ENCODE results near the gene RHBDL2. TPM values are rescaled to one million over a fixed set of nuclear protein-coding genes. Genes with fewer than 3 reads are reported as not detected.
A peak's percentile ranks its signal among the peaks of the same experiment; 100 is the strongest.
"Not testable (repeated sequence)": the region's sequence is repeated elsewhere in the genome, so short reads cannot be mapped to it uniquely, and the experiment has no call there.

The RHBDL2 gene
- total RNA-seq, 2 experiments from 2014 or later, result not detected

DNA sequence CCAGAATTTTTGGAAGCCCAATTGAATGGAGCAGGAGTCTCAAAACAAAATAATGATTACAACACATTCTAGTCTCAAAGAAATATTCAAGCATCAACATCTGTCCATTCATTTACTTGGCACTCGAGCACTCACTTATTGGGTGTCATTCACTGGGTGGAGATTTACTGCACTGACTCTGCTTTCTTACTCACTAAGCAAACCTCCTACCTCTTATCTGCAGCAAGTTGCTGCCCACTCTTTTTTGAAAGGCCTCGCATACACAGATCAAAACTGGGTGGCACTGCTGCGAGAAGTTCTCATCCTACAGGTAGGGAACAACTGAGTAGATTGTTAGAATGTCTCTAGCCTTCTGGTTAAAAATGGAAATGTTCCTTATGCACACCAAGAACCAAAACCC, 18.0 kb downstream of the RHBDL2 start:
- no peaks in the 10 kb centered on the region for H3K9me3 Mint-ChIP-seq
- H3K4me3 Mint-ChIP-seq, result no peak overlapping the region
- peaks cover 7% of the 10 kb centered on the region for H3K27me3 Mint-ChIP-seq
- ATAC-seq (ENCODE audit: low read depth), result no peak
- POLR2A ChIA-PET, result no interaction called here
- no peak overlapping the region for H3K27ac Mint-ChIP-seq
- DNase-seq, result no peak
- H3K4me1 Mint-ChIP-seq, result peaks cover 4% of the 10 kb centered on the region
- H3K36me3 Mint-ChIP-seq, result no peaks in the 10 kb centered on the region

DNA sequence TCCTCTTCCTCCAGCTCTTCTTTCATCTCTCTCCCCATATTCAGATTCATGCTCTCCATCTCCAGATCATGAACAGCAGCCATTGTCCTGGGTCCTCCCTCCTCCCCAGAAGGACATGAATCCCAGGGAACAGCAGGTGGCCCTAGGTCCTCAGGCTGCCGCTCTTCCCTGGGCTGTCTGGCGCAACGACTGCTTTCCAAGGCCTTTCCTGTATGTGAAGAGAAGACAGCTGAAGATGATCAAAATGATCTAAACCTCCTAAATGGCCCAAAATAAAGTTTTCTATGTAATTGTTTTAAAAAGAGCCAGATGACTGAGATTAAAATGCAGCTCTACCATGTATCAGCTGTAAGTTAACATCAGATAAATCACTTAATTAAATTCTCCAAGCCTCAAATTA, 22.5 kb downstream of the RHBDL2 start:
- Mint-ChIP-seq H3K4me3 (no peak overlapping the region), H3K36me3 (no peaks in the 10 kb centered on the region), H3K27me3 (peaks cover 7% of the 10 kb centered on the region), H3K9me3 (no peaks in the 10 kb centered on the region), H3K4me1 (peaks cover 14% of the 10 kb centered on the region), H3K27ac (no peak overlapping the region)
- DNase-seq (no peak), ATAC-seq (ENCODE audit: low read depth) (no peak)
- POLR2A ChIA-PET, result no interaction called here

DNA sequence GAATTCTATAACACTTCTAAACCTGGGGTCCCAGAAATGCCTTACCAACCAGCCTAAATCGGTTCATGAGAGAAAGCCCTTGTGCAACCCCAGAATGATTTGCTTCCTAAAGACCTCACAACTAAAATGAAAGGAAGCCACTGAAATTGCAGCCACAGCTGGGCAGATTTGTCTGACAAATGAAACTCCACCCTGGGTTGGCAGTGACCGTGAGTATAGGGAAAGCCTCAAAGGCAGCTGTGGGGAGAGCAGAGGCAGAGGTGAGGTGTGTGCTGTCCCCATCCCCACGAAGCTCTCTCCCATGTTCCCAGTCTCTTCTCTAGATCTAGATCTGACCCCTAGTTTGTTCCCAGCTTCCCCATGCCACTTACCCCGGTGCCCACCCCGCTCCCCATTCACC, 23.1 kb downstream of the RHBDL2 start:
- no peak for ATAC-seq (ENCODE audit: low read depth)
- no peaks in the 10 kb centered on the region for H3K9me3 Mint-ChIP-seq
- no peak for DNase-seq
- peaks cover 4% of the 10 kb centered on the region for H3K27me3 Mint-ChIP-seq
- H3K36me3 Mint-ChIP-seq, result no peaks in the 10 kb centered on the region
- POLR2A ChIA-PET, result no interaction called here
- H3K4me1 Mint-ChIP-seq, result peaks cover 14% of the 10 kb centered on the region
- no peak overlapping the region for H3K27ac Mint-ChIP-seq
- no peak overlapping the region for H3K4me3 Mint-ChIP-seq

DNA sequence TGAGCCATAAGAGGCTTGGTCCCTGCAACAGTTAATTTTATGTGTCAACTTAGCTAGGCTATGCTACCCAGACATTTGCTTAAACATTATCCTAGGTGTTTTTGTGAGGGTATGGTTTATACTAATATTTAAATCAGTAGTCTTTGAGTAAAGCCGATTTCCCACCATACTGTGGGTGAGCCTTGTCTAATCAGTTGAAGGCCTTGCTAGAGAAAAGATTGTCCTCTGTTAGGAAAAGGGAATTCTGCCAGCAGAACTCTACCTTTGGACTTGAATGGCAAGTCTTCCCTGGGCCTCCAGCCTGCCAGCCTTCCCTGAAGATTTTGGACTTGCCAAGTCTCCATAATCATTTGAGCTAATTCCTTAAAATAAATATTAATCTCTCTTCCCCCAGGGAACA, 23.9 kb downstream of the RHBDL2 start:
- Mint-ChIP-seq H3K27me3 (peaks cover 2% of the 10 kb centered on the region), H3K36me3 (no peaks in the 10 kb centered on the region), H3K4me3 (no peak overlapping the region), H3K27ac (no peak overlapping the region), H3K9me3 (no peaks in the 10 kb centered on the region), H3K4me1 (peaks cover 14% of the 10 kb centered on the region)
- ATAC-seq (ENCODE audit: low read depth) (no peak), DNase-seq (no peak)
- POLR2A ChIA-PET, result no interaction called here

DNA sequence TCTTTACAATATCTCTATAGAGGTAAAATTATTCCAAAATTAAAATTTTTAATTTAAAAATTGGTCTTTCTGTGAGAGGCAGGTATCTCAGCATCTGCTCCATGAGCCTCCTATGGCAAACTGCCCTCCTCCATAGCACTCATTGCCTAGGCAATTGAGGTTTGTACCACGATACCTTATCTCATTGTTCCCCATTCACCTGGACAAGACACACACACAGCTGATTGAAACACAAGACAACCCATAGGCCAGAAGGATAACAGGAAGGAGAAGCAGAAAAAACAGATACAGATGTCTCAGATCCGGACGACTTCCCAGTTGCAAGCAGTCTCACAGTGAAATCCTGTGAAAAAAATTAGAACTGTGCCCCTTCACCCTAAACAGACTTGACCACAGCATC, 24.3 kb downstream of the RHBDL2 start:
- peaks cover 14% of the 10 kb centered on the region for H3K4me1 Mint-ChIP-seq
- POLR2A ChIA-PET, result interaction anchor here (0.7 kb wide), 1 partner anchor 24 kb away, joined by 4 read pairs; the partner anchor contains the start of gene RHBDL2

DNA sequence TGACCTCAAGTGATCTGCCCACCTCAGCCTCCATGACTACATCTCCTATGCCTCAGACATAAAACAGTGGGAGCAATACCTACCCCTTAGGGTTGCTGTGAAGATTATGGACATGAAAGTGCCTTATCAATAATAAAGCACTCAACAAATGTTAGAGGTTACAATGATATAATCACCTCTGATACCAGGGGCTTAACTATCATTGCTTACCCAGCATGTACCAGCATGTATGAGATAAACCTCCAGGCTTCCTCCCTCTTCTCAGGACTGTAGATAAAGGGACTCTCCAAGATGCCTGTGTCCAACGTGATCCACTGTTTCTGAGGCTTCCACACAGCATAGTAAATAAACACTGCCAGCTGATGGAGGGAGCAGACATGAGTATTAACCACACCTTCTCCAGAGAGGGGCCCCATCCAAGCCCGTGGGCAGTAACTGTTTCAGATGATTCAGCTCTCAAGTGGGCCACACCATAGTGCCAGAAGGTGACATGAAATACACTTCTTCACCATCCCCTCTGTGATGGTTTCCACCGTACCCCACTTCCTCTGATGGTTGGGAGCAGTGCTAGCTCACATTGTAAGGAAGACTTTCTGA, 26.2 kb downstream of the RHBDL2 start:
- no peak overlapping the region for H3K4me3 Mint-ChIP-seq
- DNase-seq (no peak), ATAC-seq (ENCODE audit: low read depth) (peak; percentile 52)
- H3K36me3 Mint-ChIP-seq, result no peaks in the 10 kb centered on the region
- H3K27me3 Mint-ChIP-seq, result peaks cover 2% of the 10 kb centered on the region
- peaks cover 14% of the 10 kb centered on the region for H3K4me1 Mint-ChIP-seq
- no peaks in the 10 kb centered on the region for H3K9me3 Mint-ChIP-seq
- POLR2A ChIA-PET, result no interaction called here
- no peak overlapping the region for H3K27ac Mint-ChIP-seq

More for the DNA sequence above, 24.3 kb downstream of the RHBDL2 start:
- H3K9me3 Mint-ChIP-seq, result no peaks in the 10 kb centered on the region
- H3K4me3 Mint-ChIP-seq, result no peak overlapping the region
- peaks cover 2% of the 10 kb centered on the region for H3K27me3 Mint-ChIP-seq
- H3K36me3 Mint-ChIP-seq, result no peaks in the 10 kb centered on the region
- H3K27ac Mint-ChIP-seq, result no peak overlapping the region
- no peak for ATAC-seq (ENCODE audit: low read depth)
- DNase-seq, result no peak

DNA sequence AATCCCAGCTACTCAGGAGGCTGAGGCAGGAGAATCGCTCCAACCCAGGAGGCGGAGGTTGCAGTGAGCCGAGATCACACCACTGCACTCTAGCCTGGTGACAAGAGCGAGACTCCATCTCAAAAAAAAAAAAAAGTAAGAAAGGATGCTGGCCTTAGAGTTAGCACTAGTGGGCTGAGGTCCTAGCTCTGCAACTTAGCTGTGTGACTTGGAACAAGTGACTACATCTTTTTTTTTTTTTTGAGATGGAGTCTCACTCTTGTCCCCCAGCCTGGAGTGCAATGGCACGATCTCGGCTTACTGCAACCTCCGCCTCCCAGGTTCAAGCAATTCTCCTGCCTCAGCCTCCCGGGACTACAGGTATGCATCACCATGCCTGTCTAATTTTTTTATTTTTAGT, 26.7 kb downstream of the RHBDL2 start:
- H3K36me3 Mint-ChIP-seq, POLR2A ChIA-PET: not testable (repeated sequence)

DNA sequence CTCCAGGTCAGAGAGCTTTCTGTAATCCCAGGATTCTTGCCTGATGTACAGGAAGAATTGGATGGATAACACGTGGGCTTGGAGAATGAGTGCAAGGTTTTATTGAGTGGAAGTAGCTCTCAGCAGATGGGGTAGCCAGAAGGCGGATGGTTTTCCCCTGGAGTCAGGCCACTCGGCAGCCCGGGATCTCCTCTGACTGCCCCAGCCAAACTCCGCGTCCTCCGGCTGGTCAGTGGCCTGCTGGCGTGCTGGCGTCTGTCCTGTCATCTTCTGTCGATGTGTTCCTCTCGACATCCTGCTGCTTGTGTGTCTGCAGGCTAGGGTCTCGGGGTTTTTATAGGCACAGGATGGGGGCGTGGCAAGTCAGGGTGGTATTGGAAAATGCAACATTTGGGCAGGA, 32.8 kb downstream of the RHBDL2 start:
- Mint-ChIP-seq H3K36me3 (no peaks in the 10 kb centered on the region), H3K9me3 (peaks cover 4% of the 10 kb centered on the region), H3K4me3 (no peak overlapping the region), H3K27ac (no peak overlapping the region), H3K4me1 (no peaks in the 10 kb centered on the region), H3K27me3 (peaks cover 2% of the 10 kb centered on the region)
- POLR2A ChIA-PET, result no interaction called here
- ATAC-seq (ENCODE audit: low read depth) (no peak), DNase-seq (no peak)

More for the DNA sequence above, 26.7 kb downstream of the RHBDL2 start:
- not testable (repeated sequence) for H3K27ac Mint-ChIP-seq; H3K9me3 Mint-ChIP-seq; H3K27me3 Mint-ChIP-seq; H3K4me3 Mint-ChIP-seq; DNase-seq; ATAC-seq (ENCODE audit: low read depth)
- peaks cover 14% of the 10 kb centered on the region for H3K4me1 Mint-ChIP-seq

DNA sequence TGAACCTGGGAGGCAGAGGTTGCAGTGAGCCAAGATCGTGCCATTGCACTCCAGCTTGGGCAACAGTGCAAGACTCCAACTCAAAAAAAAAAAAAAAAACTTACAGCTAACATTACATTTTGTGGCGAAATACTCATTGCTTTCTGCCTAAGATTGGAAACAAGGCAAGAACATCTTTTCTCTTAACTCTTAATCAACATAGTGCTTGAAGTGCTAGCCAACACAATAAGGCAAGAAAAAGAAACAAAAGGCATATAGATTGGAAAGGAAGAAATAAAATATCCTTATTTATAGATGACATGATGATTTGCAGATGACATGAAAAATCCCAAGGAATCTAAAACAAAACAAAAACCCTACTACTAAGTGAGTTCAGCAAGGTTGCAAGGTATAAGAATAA, 35.6 kb downstream of the RHBDL2 start:
- H3K4me3 Mint-ChIP-seq, result no peak overlapping the region
- no peak for ATAC-seq (ENCODE audit: low read depth)
- H3K9me3 Mint-ChIP-seq, result peaks cover 4% of the 10 kb centered on the region
- no peaks in the 10 kb centered on the region for H3K4me1 Mint-ChIP-seq
- no peak overlapping the region for H3K27ac Mint-ChIP-seq
- POLR2A ChIA-PET, result no interaction called here
- H3K36me3 Mint-ChIP-seq, result no peaks in the 10 kb centered on the region
- H3K27me3 Mint-ChIP-seq, result peaks cover 2% of the 10 kb centered on the region
- DNase-seq, result no peak

DNA sequence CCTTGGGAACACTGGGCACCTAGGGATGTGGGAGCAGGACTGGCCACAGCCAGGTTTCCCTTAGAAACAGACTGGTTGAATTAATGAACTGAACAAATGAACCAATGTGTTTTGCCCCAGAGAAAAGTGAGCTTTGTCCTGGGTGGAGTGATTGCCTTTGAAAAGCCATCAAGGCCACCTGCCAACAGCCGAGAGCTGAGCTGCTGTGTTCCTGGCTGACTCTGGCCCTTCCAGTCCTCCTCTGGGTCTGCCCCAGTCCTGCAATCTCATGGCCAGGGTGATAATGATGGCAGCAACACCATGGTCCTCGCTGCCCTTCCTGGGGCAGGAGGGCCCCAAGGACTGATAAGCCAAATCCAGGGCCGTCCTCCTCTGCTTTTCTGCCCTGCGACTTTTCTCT, 42.1 kb downstream of the RHBDL2 start:
- no peaks in the 10 kb centered on the region for H3K9me3 Mint-ChIP-seq
- DNase-seq (no peak), ATAC-seq (ENCODE audit: low read depth) (no peak)
- H3K4me1 Mint-ChIP-seq, result peaks cover 2% of the 10 kb centered on the region
- no peak overlapping the region for H3K4me3 Mint-ChIP-seq
- H3K27ac Mint-ChIP-seq, result no peak overlapping the region
- no peaks in the 10 kb centered on the region for H3K36me3 Mint-ChIP-seq
- no peaks in the 10 kb centered on the region for H3K27me3 Mint-ChIP-seq
- POLR2A ChIA-PET, result no interaction called here

DNA sequence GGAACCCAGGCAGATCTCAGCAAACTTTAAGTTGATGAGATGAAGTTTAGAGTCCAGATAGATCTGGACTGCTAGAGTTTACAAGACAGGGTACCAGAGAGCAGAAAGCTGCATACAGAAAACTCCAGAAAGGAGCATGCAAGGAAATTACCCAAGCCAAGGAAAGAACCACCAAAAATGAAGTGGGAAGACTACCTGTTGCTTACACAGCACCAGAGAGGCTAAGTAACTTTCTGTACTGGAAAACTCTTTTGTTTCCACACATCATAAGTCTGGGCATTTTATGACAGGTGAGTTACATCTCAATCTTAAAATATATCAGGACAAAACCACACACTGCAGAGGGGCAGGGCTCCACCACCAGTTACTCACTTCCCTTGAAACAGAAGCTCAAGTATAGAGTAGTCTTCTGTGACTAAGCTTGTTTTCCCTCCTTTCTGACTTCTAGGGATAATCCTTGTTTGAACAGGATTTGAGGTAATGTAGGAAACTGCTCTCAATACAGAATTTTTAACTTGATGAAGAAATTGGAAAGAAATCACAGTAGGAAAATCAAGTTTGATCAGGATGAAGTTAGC, 42.9 kb downstream of the RHBDL2 start:
- DNase-seq, result no peak
- no peak for ATAC-seq (ENCODE audit: low read depth)
- no peak overlapping the region for H3K4me3 Mint-ChIP-seq
- no peaks in the 10 kb centered on the region for H3K27me3 Mint-ChIP-seq
- no peak overlapping the region for H3K27ac Mint-ChIP-seq
- H3K9me3 Mint-ChIP-seq, result no peaks in the 10 kb centered on the region
- no peaks in the 10 kb centered on the region for H3K36me3 Mint-ChIP-seq
- H3K4me1 Mint-ChIP-seq, result peaks cover 2% of the 10 kb centered on the region
- POLR2A ChIA-PET, result no interaction called here

DNA sequence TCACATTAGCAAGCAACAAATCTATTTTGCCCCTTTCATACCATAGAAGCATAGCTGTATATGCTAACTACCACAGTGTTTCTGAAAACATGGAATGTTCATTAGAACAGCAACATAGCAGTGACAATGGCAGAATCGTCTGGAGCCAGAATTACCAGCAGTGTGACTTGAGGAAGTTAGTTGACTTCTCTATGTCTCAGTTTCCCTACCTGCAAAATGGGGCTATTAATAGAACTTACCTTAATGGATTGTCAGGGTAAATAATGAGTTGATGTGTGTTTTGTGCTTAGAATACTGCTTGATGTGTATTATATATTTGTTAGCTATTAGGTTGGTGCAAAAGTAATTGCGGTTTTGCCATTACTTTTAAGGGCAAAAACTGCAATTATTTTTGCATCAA, 45.5 kb downstream of the RHBDL2 start:
- Mint-ChIP-seq H3K9me3 (no peaks in the 10 kb centered on the region), H3K36me3 (no peaks in the 10 kb centered on the region), H3K4me1 (peaks cover 2% of the 10 kb centered on the region), H3K27me3 (no peaks in the 10 kb centered on the region), H3K4me3 (no peak overlapping the region), H3K27ac (no peak overlapping the region)
- POLR2A ChIA-PET, result no interaction called here
- DNase-seq (no peak), ATAC-seq (ENCODE audit: low read depth) (no peak)

DNA sequence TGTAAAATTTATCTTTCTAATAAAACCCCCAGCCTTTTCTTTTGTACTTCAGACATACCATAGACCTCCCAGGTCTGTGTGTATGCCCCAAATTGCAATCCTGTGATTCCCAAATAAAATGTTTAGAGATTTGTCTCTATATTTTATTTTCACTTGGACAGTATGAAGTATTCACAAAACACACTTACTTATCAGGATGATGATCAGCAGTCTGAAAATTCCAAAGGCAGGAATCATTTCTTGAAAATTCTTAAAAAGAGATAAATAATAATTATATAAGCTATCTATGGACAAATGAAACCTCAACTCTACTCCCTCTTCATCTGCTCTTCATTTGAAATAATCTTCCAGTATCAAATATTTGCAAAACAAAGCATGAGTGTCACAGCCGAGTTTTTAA, 48.7 kb downstream of the RHBDL2 start:
- Mint-ChIP-seq H3K9me3 (no peaks in the 10 kb centered on the region), H3K36me3 (no peaks in the 10 kb centered on the region), H3K4me3 (no peak overlapping the region), H3K4me1 (no peaks in the 10 kb centered on the region), H3K27ac (no peak overlapping the region), H3K27me3 (no peaks in the 10 kb centered on the region)
- ATAC-seq (ENCODE audit: low read depth) (no peak), DNase-seq (no peak)
- POLR2A ChIA-PET, result no interaction called here

DNA sequence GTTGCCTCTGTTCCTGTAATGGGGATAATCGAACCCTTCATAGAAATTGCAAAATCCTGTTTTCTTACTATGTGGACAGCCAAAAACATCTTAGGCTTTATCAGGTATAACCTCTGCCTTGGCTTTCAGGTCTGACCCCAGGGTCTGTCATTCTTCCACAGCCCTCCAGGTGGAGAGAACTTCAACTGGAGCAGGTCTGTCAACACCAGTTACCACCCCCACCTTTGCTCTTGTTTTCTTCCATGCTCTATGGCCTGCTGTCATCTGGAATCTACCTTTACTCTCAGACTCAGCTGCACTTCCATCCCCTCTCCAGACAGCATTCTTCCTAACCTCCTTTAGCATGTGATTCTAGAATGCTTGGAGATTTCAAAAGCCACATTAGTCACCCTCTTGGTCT, 49.9 kb downstream of the RHBDL2 start:
- Mint-ChIP-seq H3K27me3 (peaks cover 4% of the 10 kb centered on the region), H3K4me3 (no peak overlapping the region), H3K36me3 (no peaks in the 10 kb centered on the region), H3K4me1 (no peaks in the 10 kb centered on the region), H3K9me3 (no peaks in the 10 kb centered on the region), H3K27ac (no peak overlapping the region)
- DNase-seq (no peak), ATAC-seq (ENCODE audit: low read depth) (no peak)
- POLR2A ChIA-PET, result no interaction called here

DNA sequence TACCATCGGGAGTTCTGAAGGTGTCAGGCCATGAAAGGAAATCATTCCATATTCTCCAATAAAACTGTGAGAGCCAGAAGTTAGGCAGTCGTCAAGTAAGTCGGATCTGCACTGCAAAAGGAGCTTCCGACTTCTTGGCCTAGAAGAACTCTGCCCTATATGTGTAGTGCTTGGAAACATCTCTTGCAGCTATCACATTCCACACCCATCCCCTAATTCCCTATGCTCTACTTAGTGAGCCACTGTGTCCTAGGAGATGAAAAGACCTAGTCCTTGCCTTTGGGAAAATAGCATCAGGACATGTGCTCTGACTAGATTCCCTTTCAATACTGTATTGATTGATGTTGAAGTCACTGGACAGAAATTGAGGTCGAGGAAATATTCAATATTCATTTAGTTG, 52.0 kb downstream of the RHBDL2 start:
- ATAC-seq (ENCODE audit: low read depth), result no peak
- no peaks in the 10 kb centered on the region for H3K36me3 Mint-ChIP-seq
- no peak overlapping the region for H3K4me3 Mint-ChIP-seq
- H3K4me1 Mint-ChIP-seq, result no peaks in the 10 kb centered on the region
- no peak for DNase-seq
- no peak overlapping the region for H3K27ac Mint-ChIP-seq
- H3K9me3 Mint-ChIP-seq, result no peaks in the 10 kb centered on the region
- H3K27me3 Mint-ChIP-seq, result peaks cover 11% of the 10 kb centered on the region
- POLR2A ChIA-PET, result no interaction called here

Measured in activated naive CD8-positive, alpha-beta T cell treated with anti-CD3 and anti-CD28 coated beads, Interleukin-2, amount 10 ng/mL, durations not matched to agents 7 days and 5 days (primary cell).